ENCODE results near the gene CCDC88A.
"Not testable (repeated sequence)": the region's sequence is repeated elsewhere in the genome, so short reads cannot be mapped to it uniquely, and the experiment has no call there.

CCDC88A gene

GRCh38 chr2:55419679-55420438 is at the start of gene CCDC88A:
TSS of gene CCDC88A (minus strand) at chr2:55419856. CDS start at chr2:55419079, 777 bp downstream.
- DNase-seq = peak; percentile 55

- no peak for DNase-seq
These were observed 42.0 kb upstream of the CCDC88A start for GRCh38 chr2:55461679-55462078.

- DNase-seq = no peak
These were observed 40.9 kb upstream of the CCDC88A start for GRCh38 chr2:55460562-55460961.

- DNase-seq = no peak
These were observed 40.1 kb upstream of the CCDC88A start for GRCh38 chr2:55459714-55460274.

- no peak for DNase-seq
These were observed 39.6 kb upstream of the CCDC88A start for GRCh38 chr2:55459279-55459678.

- no peak for DNase-seq
These were observed 34.5 kb upstream of the CCDC88A start for GRCh38 chr2:55454121-55454520.

- no peak for DNase-seq
These were observed 33.2 kb upstream of the CCDC88A start for GRCh38 chr2:55452879-55453278.

GRCh38 chr2:55451699-55452098 is 32.0 kb upstream of the CCDC88A start:
- DNase-seq = no peak

GRCh38 chr2:55450014-55450413 is 30.4 kb upstream of the CCDC88A start:
- DNase-seq = not testable (repeated sequence)

- DNase-seq = not testable (repeated sequence)
These were observed 22.5 kb upstream of the CCDC88A start for GRCh38 chr2:55442045-55442760.

- DNase-seq = no peak
These were observed 21.7 kb upstream of the CCDC88A start for GRCh38 chr2:55441280-55441892.

GRCh38 chr2:55439101-55439397 is 19.4 kb upstream of the CCDC88A start:
- no peak for DNase-seq

- DNase-seq = no peak
These were observed 18.9 kb upstream of the CCDC88A start for GRCh38 chr2:55438391-55439100.

GRCh38 chr2:55437515-55438390 is 18.1 kb upstream of the CCDC88A start:
- no peak for DNase-seq

GRCh38 chr2:55431982-55432627 is 12.4 kb upstream of the CCDC88A start:
- no peak for DNase-seq

GRCh38 chr2:55430211-55430975 is 10.7 kb upstream of the CCDC88A start:
- no peak for DNase-seq

- no peak for DNase-seq
These were observed 8.6 kb upstream of the CCDC88A start for GRCh38 chr2:55428258-55428657.

GRCh38 chr2:55425431-55425831 is 5.8 kb upstream of the CCDC88A start:
- no peak for DNase-seq

GRCh38 chr2:55422876-55423665 is 3.4 kb upstream of the CCDC88A start:
- DNase-seq = no peak

GRCh38 chr2:55421326-55421725 is 1.7 kb upstream of the CCDC88A start:
- DNase-seq = no peak
